GM12864 (cell line): ENCODE results near the gene HDAC4.

ENCODE experiments used
- DNase-seq: peaks from one replicate; pipeline ENCODE4 v3.0.0-alpha.2; 2011; ENCODE audit warnings: low read depth
- H3K4me3 ChIP-seq: 2 replicates; pipeline ENCODE4 v1.5.1; 2011; ENCODE audit warnings: mild to moderate bottlenecking, low read depth, low read length, control low read depth
- TF ChIP-seq, protein P1 (sequence below): IDR thresholded peaks from 2 replicates; pipeline ENCODE4 v1.5.1; 2011; ENCODE audit warnings: low read depth, mild to moderate bottlenecking, moderate library complexity, low read length, control low read depth, inconsistent platforms; ENCODE audit errors: missing control alignments

HDAC4 gene

DNA sequence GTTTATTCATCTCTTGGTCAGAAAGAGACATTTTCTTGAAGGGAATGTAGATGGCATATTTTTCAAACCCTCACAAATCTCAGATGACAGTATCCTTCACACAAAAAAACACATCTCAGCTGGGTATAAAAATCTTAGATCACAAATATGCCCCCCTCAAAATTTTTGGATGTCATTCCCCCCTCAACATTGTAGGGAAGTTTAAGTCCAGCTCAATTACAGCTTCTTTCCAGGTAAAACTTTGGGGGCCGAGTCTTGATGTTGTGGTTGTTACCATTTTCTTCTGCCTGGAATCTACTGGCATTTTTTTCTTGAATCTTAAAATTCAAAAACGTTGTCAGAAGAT is 46.1 kb downstream of the HDAC4 start:
- TF ChIP-seq, protein P1, sequence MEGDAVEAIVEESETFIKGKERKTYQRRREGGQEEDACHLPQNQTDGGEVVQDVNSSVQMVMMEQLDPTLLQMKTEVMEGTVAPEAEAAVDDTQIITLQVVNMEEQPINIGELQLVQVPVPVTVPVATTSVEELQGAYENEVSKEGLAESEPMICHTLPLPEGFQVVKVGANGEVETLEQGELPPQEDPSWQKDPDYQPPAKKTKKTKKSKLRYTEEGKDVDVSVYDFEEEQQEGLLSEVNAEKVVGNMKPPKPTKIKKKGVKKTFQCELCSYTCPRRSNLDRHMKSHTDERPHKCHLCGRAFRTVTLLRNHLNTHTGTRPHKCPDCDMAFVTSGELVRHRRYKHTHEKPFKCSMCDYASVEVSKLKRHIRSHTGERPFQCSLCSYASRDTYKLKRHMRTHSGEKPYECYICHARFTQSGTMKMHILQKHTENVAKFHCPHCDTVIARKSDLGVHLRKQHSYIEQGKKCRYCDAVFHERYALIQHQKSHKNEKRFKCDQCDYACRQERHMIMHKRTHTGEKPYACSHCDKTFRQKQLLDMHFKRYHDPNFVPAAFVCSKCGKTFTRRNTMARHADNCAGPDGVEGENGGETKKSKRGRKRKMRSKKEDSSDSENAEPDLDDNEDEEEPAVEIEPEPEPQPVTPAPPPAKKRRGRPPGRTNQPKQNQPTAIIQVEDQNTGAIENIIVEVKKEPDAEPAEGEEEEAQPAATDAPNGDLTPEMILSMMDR: no peak
- H3K4me3 ChIP-seq: no peak overlapping the region
- no peak for DNase-seq

GRCh38 chr2:239354132-239354790 is 46.6 kb downstream of the HDAC4 start:
- DNase-seq: no peak
- TF ChIP-seq, protein P1: no peak
- no peak overlapping the region for H3K4me3 ChIP-seq

DNA sequence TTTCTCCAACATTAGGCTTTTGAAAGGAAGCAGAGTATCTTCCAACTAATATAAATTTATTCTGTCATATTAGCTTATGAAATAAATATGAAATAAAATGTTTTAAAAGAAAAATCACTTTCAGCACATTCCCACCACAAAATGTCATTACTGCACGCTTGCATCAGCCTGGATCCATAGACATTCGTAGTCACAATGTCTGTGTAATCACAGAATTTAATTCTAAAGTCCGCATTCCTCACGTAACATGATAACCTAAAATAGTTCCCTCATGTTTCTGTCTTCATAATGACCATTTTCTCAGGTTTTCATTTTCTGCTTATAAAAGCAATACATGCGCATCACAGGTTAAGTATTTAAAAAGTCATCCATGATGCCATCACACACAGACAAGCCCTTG is 47.1 kb downstream of the HDAC4 start:
- TF ChIP-seq, protein P1: no peak
- DNase-seq: no peak
- H3K4me3 ChIP-seq: no peak overlapping the region

- H3K4me3 ChIP-seq: no peak overlapping the region
- TF ChIP-seq, protein P1: no peak
- DNase-seq: no peak
These were observed 49.1 kb downstream of the HDAC4 start for GRCh38 chr2:239351687-239352086.

GRCh38 chr2:239349453-239350135 is 51.2 kb downstream of the HDAC4 start:
- TF ChIP-seq, protein P1: no peak

DNA sequence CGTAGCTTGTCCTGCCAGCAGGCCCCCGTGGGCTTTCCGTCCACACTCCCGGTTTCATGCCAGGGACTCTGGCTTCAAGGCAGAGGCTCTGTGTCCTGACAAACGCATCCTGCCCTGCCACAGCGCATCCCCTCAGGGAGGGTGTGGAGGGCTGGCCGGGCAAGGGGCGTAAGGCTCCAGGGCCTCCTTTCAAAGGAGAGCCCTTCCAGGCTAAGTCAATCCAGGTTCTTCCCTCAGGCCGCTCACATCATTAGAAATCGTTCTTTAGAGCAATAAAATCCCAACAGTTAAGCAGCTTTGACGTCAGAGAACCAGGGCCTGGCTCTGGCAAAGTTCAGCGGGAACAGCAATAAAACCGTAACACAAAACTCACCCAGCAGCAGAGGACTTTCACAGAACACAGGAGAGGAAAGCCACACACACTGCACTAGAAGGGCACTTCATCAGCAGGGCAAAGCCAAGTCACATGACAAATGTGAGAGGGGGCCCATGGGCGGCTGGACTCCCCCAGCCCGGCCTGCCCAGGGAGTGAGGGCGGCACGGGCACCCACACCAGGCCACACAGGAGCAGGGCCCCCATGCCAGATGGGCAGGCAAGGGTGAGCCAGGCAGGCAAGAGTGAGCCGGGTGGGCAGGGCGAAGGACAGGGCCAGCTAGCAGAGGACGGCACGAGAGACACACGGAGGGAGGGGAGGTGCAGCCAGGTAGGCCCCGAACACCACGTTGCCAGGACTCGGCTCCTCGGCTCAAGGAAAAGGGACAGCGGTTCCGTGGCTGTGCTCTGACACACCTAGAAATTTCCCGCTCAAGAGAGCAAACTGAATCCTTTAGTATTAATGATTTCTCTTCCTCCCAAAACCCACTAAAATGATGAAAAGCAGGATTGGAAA is 52.0 kb downstream of the HDAC4 start:
- H3K4me3 ChIP-seq: no peak overlapping the region
- no peak for DNase-seq
- TF ChIP-seq, protein P1: no peak

More at GRCh38 chr2:239349453-239350135, 51.2 kb downstream of the HDAC4 start:
- DNase-seq: no peak
- H3K4me3 ChIP-seq: no peak overlapping the region
